ENCODE measurements around the gene ETFRF1. TPM values are rescaled to one million over a fixed set of nuclear protein-coding genes. Genes with fewer than 3 reads are reported as not detected.

The ETFRF1 gene
- total and polyA plus RNA-seq, 5 donors = 48.5 to 76.0 (median 58.0) TPM

DNA sequence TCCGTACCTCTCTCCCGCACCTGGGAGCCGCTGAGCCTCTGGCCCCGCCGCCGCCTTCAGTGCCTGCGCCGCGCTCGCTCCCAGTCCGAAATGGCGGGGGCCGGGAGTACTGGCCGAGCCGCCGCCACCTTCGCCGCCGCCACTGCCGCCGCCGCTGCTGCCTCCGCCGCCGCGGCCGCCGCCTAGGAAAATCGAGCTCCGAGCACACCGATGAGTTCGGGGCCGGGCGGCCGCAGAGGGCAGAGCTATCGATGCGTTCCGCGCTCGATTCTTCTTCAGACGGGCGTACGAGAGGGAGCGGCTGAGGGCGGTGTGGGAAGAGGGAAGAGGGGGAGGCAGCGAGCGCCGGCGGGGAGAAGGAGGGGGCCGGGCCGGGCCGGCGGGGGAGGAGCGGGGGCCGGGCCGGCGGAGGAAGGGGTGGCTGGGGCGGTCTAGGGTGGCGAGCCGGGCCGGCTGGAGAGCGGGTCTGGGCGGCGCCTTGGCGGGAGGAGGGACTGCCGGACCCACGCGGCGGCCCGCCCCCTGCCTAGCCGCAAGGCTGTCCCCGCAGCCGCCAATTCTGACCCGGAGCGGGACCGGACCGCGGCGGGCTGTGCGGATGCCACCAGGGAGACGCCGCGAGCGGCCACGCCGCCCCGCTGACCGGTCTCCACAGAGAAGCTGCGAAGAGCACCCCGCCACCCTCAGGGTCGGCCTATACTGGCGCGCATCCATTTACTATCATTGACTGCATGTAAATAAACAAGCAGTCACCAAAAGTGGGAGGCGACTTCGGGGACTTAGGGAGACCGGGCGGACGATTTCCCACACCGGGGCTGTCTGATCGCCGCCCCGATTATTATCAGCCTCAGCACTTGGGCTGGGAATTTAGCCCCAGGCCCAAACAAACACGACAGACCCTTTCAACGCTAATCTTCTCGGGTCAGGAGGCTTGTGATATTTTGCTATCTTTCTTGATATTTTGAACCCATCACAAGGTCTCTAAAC, 56.0 kb downstream of the ETFRF1 start, which contains the start of gene KRAS:
Gene KRAS (minus strand): TSS at position 186 of the 987 bp plus-strand sequence.
- H3K4me1 ChIP-seq (ENCODE audit: control insufficient read depth, insufficient read depth, low read length) = no peaks in the 10 kb centered on the region
- DNase-seq (peak; percentile 98 to 99 (median 99)), ATAC-seq (peak; percentile 99)
- peak within 1 kb of the TSS; percentile 99 for H3K4me3 ChIP-seq (ENCODE audit: low read length)
- H3K9me3 ChIP-seq (ENCODE audit: control insufficient read depth, low read length) = no peaks in the 10 kb centered on the region
- intact Hi-C loops (cut with DNase I) = loop anchor here in 1 of 4 donors (5.0 kb wide), 1 partner anchor 131 kb away; no protein-coding TSS in a partner anchor
- no peaks in the 10 kb centered on the region for H3K27me3 ChIP-seq (ENCODE audit: control insufficient read depth, insufficient read depth)
- H3K27ac ChIP-seq (ENCODE audit: low read length) = peak within 1 kb of the TSS; percentile 86
- under 1% methylated on average over 104 of the region's 105 CpGs for WGBS

DNA sequence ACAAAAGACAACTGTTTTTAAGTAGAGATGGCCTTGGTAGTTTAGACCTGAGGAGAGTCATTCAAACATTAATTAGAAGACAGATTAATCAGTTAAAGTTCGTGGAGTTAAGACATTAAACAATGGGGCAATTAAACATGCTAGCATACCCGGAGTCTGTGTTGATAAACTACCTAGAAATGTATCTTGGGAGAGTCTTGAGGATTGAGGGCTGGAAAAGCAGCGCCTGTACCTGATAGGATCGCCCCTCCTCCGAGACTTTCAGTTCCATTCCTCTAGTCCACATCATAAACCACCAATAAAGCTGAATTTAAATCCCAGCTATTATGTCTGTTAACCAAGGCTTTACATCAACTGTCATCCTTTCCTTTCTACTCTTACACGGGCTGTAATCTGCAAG, 56.7 kb downstream of the ETFRF1 start:
- H3K27ac ChIP-seq (ENCODE audit: low read length) = no peak overlapping the region
- H3K9me3 ChIP-seq (ENCODE audit: control insufficient read depth, low read length) = no peaks in the 10 kb centered on the region
- DNase-seq (no peak), ATAC-seq (no peak)
- 60% methylated on average over 6 of the region's 6 CpGs for WGBS
- no peaks in the 10 kb centered on the region for H3K4me1 ChIP-seq (ENCODE audit: control insufficient read depth, insufficient read depth, low read length)
- H3K4me3 ChIP-seq (ENCODE audit: low read length) = peak overlapping the region; percentile 99
- intact Hi-C loops (cut with DNase I) = loop anchor here in 1 of 4 donors (5.0 kb wide), 1 partner anchor 131 kb away; no protein-coding TSS in a partner anchor
- no peaks in the 10 kb centered on the region for H3K27me3 ChIP-seq (ENCODE audit: control insufficient read depth, insufficient read depth)

DNA sequence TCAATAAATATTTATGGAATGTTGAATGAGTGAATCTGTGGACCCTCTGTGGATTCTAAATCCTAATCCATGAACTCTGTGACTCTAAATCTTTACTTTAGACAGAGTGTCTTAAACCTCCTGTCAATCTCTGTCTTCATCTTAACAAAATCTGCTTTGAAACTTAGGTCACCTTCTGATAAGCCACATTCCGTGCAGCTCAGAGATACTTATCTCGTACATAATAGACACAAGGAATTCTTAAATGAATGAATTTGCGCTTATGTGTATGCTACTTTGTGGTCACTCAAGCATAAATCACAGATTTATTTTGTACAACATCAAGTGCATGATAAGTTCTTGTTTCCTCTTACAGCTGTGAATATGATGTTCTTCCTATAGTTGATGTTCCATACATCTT, 57.9 kb downstream of the ETFRF1 start:
- intact Hi-C loops (cut with DNase I) = loop anchor here in 1 of 4 donors (5.0 kb wide), 1 partner anchor 129 kb away; no protein-coding TSS in a partner anchor
- ATAC-seq = no peak
- no peak for DNase-seq
- no peaks in the 10 kb centered on the region for H3K4me1 ChIP-seq (ENCODE audit: control insufficient read depth, insufficient read depth, low read length)
- H3K27ac ChIP-seq (ENCODE audit: low read length) = no peak overlapping the region
- no peaks in the 10 kb centered on the region for H3K9me3 ChIP-seq (ENCODE audit: control insufficient read depth, low read length)
- no peak overlapping the region for H3K4me3 ChIP-seq (ENCODE audit: low read length)
- WGBS = 79% methylated on average over 3 of the region's 3 CpGs
- no peaks in the 10 kb centered on the region for H3K27me3 ChIP-seq (ENCODE audit: control insufficient read depth, insufficient read depth)

DNA sequence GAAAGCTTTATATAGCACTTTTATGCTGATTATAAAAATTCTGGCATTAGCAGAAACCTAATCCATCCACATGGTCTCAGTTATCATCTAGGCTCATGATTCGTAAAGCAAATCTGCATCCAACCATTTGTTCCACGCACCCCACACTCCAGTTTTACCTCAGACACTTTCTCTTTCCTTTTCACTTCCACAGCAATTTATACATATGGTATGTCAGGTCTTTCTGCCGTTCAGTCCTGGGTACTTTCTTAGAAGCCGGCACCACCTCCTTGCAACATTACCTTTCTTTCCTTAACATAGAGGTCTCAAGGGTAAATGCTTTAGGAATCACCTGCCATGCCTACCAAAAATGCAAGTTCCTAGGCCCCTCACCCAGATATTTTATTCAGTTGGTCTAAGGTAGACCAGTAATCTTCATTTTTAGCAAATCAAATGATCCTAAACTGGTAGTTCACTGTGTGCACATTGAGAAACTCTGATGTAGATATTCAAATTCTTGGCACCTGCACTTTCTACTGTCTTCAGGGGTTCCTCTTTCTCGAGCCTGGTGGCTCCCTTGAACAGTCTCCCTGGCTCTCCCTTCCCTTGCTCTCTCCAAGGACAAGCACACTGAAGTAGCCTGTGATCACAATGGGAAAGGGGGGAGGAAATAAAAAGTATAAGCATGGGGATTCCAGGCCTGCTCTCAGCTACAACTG, 58.5 kb downstream of the ETFRF1 start:
- WGBS = 77% methylated on average over 5 of the region's 5 CpGs
- Histone ChIP-seq H3K9me3 (ENCODE audit: control insufficient read depth, low read length) (no peaks in the 10 kb centered on the region), H3K27ac (ENCODE audit: low read length) (no peak overlapping the region), H3K4me3 (ENCODE audit: low read length) (no peak overlapping the region), H3K4me1 (ENCODE audit: control insufficient read depth, insufficient read depth, low read length) (no peaks in the 10 kb centered on the region), H3K27me3 (ENCODE audit: control insufficient read depth, insufficient read depth) (no peaks in the 10 kb centered on the region)
- intact Hi-C loops (cut with DNase I) = loop anchor here in 1 of 4 donors (5.0 kb wide), 1 partner anchor 129 kb away; no protein-coding TSS in a partner anchor
- ATAC-seq (no peak), DNase-seq (no peak)

DNA sequence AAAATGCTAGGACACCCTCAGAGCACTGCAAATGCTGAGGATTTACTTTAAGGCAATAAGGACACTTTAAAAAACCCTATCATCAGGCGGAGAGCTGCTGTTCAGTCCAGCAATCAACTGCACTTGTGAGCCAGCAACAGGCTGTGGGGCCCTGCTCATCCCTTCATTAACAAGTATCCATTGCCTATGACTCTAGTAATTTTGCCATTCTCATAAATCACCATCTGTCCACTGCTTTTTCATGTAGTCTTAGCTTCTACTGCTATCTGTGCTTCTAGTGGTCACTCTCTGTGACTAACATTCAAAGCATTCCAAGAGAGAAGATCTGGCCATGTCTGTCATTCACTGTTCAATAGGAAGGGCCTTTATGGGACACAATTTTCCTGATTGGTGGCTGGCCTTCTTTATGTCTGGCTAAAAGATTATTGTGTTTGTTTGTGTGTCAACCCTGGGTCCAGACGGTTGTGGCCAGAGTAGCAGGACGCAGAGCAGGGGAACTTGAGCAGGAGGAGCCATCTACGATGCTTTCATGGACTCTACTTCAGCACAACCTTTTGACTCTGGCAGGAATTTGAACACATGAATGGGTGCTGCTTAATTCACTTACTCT, 59.3 kb downstream of the ETFRF1 start:
- intact Hi-C loops (cut with DNase I) = loop anchor here in 1 of 4 donors (5.0 kb wide), 1 partner anchor 128 kb away; no protein-coding TSS in a partner anchor
- DNase-seq (no peak), ATAC-seq (no peak)
- H3K4me3 ChIP-seq (ENCODE audit: low read length) = no peak overlapping the region
- H3K9me3 ChIP-seq (ENCODE audit: control insufficient read depth, low read length) = no peaks in the 10 kb centered on the region
- 86% methylated on average over 4 of the region's 4 CpGs for WGBS
- no peak overlapping the region for H3K27ac ChIP-seq (ENCODE audit: low read length)
- H3K27me3 ChIP-seq (ENCODE audit: control insufficient read depth, insufficient read depth) = no peaks in the 10 kb centered on the region
- no peaks in the 10 kb centered on the region for H3K4me1 ChIP-seq (ENCODE audit: control insufficient read depth, insufficient read depth, low read length)

Other genes with a start within 250 kb of the ETFRF1 start
- gene BCAT1, start 246.1 kb upstream of the ETFRF1 start, total RNA-seq = 1 to 10 TPM; 5.1 to 9.0 (median 6.2) TPM
- gene BCAT1, start 246.1 kb upstream of the ETFRF1 start, polyA plus RNA-seq = 0.86 TPM
- 1 to 10 TPM in 3 of 4 donors, under 1 TPM in 1; 0.83 to 2.2 (median 1.7) TPM for gene DNAI7, start 77 bp upstream of the ETFRF1 start, total RNA-seq
- gene DNAI7, start 77 bp upstream of the ETFRF1 start, polyA plus RNA-seq = 0.32 TPM
- gene KRAS, start 55.7 kb downstream of the ETFRF1 start, total RNA-seq = 10 to 100 TPM; 12.2 to 18.4 (median 15.3) TPM
- gene KRAS, start 55.7 kb downstream of the ETFRF1 start, polyA plus RNA-seq = 5.1 TPM

Data from right cardiac atrium (tissue), 5 donors.